ENCODE data around the gene GMDS.

DNA sequence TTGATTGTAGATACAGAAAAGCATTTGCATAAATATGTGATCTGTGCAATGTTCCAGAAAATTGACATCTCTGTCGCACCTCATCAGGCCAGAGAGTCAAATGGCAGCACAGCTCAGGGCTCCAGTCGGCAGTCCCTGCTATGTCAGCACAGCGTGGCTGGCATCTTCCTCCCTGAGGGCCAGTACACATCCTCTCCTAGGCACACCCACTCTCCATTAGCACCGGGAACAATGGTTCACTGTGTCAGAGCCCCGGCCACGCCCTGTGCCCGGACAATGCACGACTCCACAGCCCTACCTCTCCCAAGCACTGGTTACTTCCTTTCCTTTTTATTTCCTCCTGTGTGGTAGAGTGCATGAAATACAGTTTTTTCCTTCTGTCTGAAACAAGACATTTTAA, 520.8 kb downstream of the GMDS start:
- TF ChIP-seq, protein P1, sequence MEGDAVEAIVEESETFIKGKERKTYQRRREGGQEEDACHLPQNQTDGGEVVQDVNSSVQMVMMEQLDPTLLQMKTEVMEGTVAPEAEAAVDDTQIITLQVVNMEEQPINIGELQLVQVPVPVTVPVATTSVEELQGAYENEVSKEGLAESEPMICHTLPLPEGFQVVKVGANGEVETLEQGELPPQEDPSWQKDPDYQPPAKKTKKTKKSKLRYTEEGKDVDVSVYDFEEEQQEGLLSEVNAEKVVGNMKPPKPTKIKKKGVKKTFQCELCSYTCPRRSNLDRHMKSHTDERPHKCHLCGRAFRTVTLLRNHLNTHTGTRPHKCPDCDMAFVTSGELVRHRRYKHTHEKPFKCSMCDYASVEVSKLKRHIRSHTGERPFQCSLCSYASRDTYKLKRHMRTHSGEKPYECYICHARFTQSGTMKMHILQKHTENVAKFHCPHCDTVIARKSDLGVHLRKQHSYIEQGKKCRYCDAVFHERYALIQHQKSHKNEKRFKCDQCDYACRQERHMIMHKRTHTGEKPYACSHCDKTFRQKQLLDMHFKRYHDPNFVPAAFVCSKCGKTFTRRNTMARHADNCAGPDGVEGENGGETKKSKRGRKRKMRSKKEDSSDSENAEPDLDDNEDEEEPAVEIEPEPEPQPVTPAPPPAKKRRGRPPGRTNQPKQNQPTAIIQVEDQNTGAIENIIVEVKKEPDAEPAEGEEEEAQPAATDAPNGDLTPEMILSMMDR (IDR thresholded peaks at IDR 0.05; ENCODE audit: extremely low read depth in 1 of 2, insufficient read depth in 1 of 2, low read depth in 1 of 2, low read length in 2 of 2) = no peak
- TF ChIP-seq, protein P2, sequence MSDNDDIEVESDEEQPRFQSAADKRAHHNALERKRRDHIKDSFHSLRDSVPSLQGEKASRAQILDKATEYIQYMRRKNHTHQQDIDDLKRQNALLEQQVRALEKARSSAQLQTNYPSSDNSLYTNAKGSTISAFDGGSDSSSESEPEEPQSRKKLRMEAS (IDR thresholded peaks at IDR 0.05; ENCODE audit: insufficient read depth, insufficient read length) = no peak
- TF ChIP-seq POLR2A (IDR thresholded peaks at IDR 0.05; ENCODE audit: low read depth, low read length) = no peak

All from endothelial cell of umbilical vein (primary cell).